Measurements from ENCODE around the gene ZFR2.
"Not testable (repeated sequence)": the region's sequence is repeated elsewhere in the genome, so short reads cannot be mapped to it uniquely, and the experiment has no call there.

The ZFR2 gene

DNA sequence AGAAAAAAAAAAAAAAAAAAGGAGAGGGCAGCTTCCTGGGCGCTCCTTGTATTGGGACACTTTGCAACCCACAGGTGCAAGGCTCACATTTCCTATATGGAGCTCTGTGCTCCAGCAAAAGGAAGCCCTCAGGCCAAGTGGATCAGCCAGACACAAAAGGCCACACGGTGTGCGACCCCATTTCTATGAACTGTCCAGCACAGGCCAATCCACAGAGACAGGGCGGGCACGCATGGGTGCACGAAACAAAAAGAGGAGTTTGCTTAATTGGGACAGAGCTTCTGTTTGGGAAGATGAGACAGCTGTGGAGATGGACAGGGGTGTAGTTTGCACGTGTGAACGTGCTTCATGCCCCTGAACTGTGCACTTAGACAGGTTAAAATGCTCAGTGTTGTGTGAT lies 51.1 kb downstream of the ZFR2 start:
- in situ Hi-C loops (cut with MboI; ENCODE audit: low sequenced_read_pairs): no loop called here

DNA sequence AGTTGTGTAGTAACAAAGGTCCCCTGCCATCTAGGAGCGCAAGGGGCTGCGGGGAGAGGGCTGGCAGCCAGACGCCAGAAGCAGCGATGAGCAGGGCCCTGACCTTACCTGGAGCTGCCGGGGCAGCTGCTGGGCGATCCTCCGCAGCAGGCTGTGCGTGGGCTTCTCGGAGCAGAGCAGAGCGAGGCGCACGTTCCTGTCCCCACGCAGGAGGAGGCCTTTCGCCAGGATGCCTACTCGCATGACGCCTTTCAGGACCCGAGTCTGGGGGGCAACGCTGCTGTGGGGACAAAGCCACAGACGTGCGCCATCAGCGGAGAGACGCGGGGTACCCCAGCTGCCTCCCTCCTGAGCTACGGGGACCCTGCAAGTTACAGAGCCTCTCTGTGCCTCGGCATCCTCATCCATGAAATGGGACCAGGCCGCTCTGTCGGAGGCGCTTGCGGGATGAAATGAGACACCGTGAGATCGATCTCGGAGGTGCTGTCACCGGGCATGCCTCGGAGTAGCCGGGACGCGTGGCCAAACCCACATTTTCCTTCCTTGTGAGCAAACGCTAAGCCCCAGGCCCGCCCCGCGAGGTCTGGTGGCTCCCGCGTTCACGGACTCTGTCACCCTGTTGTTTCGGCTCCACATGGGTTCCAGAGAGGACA lies 52.1 kb downstream of the ZFR2 start:
- in situ Hi-C loops (cut with MboI; ENCODE audit: low sequenced_read_pairs): no loop called here

GRCh38 chr19:3816148-3816547 lies 52.7 kb downstream of the ZFR2 start:
- in situ Hi-C loops (cut with MboI; ENCODE audit: low sequenced_read_pairs): not testable (repeated sequence)

GRCh38 chr19:3814648-3815047 lies 54.2 kb downstream of the ZFR2 start:
- in situ Hi-C loops (cut with MboI; ENCODE audit: low sequenced_read_pairs): no loop called here

DNA sequence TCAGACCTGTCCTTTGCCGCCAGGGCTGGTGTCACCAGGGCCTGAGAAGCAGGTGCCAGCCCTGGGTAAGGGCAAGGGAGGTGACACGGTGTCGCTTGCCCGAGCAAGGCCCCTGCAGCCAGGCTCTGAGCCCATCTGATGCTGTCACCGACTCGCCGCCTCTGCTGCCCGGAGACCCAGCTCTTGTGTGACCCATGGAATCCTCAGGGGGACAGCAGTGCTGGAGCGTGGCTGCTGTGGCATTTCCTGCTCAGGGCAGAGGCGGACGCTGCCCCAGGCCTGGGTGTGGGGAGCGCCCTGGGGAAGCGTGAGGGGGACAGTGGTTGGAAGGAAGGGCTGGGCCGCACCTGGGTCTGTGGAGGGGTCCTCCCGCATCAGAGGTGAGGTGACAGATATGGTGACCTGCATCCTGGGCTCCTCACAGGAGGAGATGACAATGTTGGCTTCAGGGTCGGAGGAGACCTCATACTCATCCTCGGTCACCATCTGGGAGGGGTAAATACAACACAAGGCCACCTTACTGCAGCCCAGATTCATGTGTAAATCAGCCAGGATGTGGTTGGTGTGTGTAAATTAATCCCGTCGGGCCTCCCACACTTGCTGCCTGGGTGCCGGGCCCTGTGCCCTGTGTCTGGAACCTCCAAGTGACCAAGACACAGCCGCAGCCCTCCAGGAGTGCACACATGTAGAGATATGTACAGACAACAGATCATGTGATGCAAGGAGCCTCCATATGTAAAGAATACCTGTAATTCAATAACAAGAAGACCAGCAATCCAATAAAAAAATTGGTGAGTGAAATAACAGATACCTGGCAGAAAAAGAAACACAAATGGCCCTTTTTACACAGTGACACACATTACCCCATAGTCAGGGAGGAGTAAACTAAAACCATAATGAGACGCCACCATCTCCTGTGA lies 55.1 kb downstream of the ZFR2 start:
- in situ Hi-C loops (cut with MboI; ENCODE audit: low sequenced_read_pairs): no loop called here

DNA sequence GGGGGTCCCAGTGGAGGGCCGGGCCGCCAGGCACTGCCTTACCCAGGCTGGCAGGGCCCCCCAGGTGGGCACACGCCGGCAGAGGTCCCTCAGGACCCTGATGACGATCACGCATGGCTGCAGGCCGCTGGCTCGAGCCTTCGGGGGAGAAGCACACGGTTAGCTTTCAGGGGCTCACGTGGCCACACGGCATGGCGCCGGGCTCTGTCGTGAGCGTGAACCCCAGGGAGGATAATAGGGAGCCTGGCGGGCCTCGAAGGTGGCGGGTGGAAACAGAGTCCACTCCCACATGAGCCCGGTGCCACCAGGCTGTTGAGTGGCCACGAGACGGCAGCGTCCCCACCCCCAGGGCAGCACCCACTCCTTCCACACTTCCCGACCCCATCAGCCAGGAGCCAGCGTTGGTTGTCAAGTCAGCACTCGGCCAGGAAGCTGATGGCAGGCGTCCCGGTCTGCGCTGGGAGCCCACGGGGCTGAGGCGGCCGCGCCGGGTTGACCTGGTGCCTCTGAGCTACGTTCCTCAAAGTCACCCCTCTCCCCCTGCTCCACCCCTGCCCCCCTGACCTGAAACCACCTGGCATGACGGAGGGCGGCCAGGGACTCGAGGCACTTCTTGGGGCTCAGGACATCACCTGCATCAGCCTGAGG lies 58.0 kb downstream of the ZFR2 start:
- in situ Hi-C loops (cut with MboI; ENCODE audit: low sequenced_read_pairs): no loop called here

DNA sequence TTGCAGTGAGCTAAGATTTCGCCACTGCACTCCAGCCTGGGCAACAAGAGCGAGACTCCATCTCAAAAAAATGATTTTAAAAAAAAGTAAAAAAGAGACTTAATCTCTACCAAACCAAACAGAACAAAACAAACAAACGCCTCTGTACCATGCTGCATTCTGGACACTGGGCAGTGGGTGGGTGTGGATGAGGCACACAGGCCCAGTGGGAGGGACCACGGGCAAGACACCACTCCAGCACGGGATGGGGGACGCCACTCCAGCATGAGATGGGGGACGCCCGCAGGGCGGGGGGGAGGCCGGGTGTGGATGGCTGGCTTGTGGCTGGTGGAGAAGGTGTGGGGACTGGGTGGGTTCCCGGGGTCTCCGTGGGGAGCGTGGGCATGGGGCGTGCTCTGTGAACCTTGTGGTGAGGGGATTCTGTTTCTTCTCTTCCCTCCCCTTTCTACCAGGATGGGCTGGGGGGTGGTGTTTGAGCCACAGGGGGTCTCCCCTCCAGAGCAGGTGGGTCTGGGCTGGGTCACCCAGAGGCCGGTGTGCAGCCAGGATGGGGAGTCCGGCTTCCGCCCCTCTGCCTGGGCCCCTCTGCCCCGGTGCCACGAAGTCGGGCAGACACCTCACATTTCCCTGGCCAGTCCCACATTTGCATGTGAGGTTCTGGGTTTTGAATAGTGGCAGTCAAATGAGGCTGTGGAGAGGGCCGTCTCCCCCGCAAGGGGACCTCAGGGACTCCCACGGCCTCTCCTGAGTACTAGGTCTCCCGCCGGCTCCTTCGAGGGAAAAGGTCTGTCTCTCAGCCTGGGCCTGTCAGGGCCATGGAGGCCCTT lies 58.7 kb downstream of the ZFR2 start:
- in situ Hi-C loops (cut with MboI; ENCODE audit: low sequenced_read_pairs): no loop called here

- in situ Hi-C loops (cut with MboI; ENCODE audit: low sequenced_read_pairs): no loop called here
Observed at GRCh38 chr19:3808420-3809143, 60.3 kb downstream of the ZFR2 start.

GRCh38 chr19:3807574-3808354 lies 61.1 kb downstream of the ZFR2 start:
- in situ Hi-C loops (cut with MboI; ENCODE audit: low sequenced_read_pairs): no loop called here

DNA sequence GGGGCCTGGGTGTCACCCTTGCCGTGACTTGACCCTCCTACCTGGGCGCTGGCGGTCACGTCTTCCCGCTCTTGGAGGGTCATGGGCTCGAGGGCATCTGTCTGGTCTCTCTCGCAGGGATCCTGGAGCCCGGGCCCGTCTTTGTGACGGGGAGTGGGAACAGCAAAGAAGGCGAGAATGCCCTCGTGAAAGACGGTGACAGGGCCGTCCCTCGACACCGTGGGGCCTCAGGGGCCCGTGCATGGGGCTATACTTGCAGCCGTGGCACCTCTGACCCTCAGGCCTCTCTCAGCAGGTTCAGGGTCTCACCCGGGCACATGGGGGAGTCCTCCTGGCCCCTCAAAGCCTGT lies 61.7 kb downstream of the ZFR2 start:
- in situ Hi-C loops (cut with MboI; ENCODE audit: low sequenced_read_pairs): no loop called here

- in situ Hi-C loops (cut with MboI; ENCODE audit: low sequenced_read_pairs): no loop called here
Observed at GRCh38 chr19:3805859-3806258, 63.0 kb downstream of the ZFR2 start.

DNA sequence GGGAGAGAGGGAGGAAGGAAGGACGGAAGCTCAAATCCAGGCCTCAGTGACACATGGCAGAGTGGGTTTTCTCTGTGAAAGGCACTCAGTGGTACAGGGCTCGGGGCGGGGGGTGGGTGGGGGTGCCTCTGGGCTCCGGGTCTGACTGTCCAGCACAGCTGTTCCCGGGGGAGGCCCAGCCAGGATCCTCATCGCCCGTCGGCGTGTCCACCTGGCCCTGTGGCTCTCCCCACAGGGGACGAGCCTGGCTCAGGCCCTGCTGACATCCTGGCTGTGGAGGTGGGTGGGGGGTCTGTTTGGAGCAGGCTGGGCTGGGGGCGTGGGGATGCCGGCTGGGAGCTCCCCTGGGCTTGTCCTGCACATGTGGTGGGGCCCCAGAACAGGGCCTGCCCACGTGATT lies 64.4 kb downstream of the ZFR2 start:
- in situ Hi-C loops (cut with MboI; ENCODE audit: low sequenced_read_pairs): no loop called here

DNA sequence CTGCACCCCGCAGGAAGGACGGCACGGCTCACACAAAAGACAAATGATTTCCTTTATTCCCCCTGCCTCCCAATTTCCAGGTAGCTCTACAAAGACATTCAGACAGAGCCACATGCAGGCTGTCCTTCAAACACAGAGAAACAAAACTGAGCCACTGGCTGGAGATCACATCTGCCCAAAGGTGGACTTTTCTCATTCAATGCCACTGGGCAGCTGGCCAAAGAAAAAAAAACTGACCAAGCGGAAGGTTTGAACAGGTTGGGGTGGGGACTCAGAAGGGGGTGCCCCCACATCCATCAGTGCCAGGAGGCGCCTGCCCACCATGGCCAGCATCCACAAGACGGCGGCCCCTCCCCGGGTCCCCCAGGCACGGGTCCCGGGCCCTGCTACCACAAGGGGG lies 64.9 kb downstream of the ZFR2 start:
- in situ Hi-C loops (cut with MboI; ENCODE audit: low sequenced_read_pairs): no loop called here

- in situ Hi-C loops (cut with MboI; ENCODE audit: low sequenced_read_pairs): no loop called here
Observed at GRCh38 chr19:3803114-3803888, 65.5 kb downstream of the ZFR2 start.

DNA sequence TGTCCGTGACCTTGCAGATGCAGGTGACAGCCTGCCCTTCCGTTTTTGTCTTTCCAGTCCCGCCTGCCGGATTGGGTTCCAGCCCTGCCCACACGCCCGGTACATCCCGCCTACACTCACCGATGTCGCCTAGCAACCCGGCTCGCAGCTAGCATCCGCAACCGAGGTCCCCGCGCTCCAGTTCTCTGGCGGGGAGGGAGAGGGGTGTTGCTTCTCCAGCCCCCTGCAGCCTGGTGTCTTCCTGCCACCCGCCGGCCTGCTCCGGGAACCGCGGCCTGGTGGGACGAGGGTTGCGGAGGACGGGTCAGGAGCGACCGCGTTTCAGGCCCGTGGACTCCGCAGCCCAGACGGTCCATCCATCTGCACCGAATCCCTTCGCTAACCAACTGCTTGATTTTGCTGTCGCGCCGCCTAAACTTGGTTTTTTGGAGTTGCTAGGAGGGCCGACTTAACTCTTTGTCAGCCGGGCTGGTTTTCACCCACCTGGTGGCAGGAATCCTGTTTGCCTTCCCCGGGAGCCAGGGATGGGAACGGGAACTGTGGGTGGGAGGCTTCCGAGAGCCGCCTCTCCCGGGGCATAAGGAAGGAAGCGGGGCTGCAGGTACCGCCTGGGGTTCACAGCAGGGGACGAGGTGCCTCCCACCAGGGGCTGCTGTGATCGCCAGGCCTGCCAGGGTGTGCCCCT lies 67.3 kb downstream of the ZFR2 start:
- in situ Hi-C loops (cut with MboI; ENCODE audit: low sequenced_read_pairs): no loop called here

GRCh38 chr19:3800996-3801395 lies 67.8 kb downstream of the ZFR2 start:
- in situ Hi-C loops (cut with MboI; ENCODE audit: low sequenced_read_pairs): no loop called here

DNA sequence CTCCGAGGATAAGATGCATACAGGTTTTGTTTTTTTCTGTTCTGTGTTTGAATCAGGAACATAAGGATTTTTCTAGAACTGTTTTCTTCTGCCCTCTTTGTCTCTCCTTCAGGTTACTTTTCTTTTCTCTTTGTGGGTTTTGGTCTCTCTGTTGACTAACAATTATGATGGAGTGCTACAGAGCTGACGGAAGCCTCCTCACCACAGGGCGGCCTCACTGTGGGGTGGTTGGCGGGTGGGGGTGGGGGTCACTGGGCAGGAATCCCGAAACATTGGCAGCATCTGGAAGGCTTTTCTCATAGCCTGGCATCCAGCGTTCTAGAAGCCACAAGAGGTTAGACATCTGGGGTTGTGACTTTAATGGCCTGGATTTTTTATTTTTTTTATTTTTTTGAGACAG lies 70.7 kb downstream of the ZFR2 start:
- in situ Hi-C loops (cut with MboI; ENCODE audit: low sequenced_read_pairs): no loop called here

- in situ Hi-C loops (cut with MboI; ENCODE audit: low sequenced_read_pairs): no loop called here
Observed at GRCh38 chr19:3796358-3796757, 72.5 kb downstream of the ZFR2 start.
